BLaER1 treated with 17β-estradiol and CSF1 and Interleukin-3, amounts not matched to agents 10 nM and 100 nM (cell line): ENCODE measurements around the gene LEKR1.
A peak's percentile ranks its signal among the peaks of the same experiment; 100 is the strongest.

Experiments used
- H3K27ac ChIP-seq, 11 experiments: shearing (Covaris generic); formaldehyde crosslinking; 2 replicates each; pipeline ENCODE4 v1.8.1; 2022
- H3K27me3 ChIP-seq, 11 experiments: shearing (Covaris generic); formaldehyde crosslinking; 2 replicates each; pipeline ENCODE4 v1.8.1; 2022
- H3K36me3 ChIP-seq, 11 experiments: shearing (Covaris generic); formaldehyde crosslinking; 2 replicates each; pipeline ENCODE4 v1.8.1; 2022
- H3K4me1 ChIP-seq, 10 experiments: shearing (Covaris generic); formaldehyde crosslinking; 2 replicates each; pipeline ENCODE4 v1.8.1; 2022
- H3K4me2 ChIP-seq, 11 experiments: shearing (Covaris generic); formaldehyde crosslinking; 2 replicates each; pipeline ENCODE4 v1.8.1; 2022
- H3K4me3 ChIP-seq, 10 experiments: shearing (Covaris generic); formaldehyde crosslinking; 2 replicates each; pipeline ENCODE4 v1.8.1; 2022
- H3K9ac ChIP-seq, 11 experiments: shearing (Covaris generic); formaldehyde crosslinking; 2 replicates each; pipeline ENCODE4 v1.8.1; 2022
- H3K9me3 ChIP-seq, 11 experiments: shearing (Covaris generic); formaldehyde crosslinking; replicated peaks in 1 of 11; 2 replicates each; pipeline ENCODE4 v1.8.1; 2022
- H4K20me1 ChIP-seq, 11 experiments: shearing (Covaris generic); formaldehyde crosslinking; 2 replicates each; pipeline ENCODE4 v1.8.1; 2022
- Cebpa-rat ChIP-seq, 11 experiments: shearing (Covaris generic); IDR thresholded peaks; 2 replicates each; pipeline ENCODE4 v1.8.1; 2022

LEKR1 gene

DNA sequence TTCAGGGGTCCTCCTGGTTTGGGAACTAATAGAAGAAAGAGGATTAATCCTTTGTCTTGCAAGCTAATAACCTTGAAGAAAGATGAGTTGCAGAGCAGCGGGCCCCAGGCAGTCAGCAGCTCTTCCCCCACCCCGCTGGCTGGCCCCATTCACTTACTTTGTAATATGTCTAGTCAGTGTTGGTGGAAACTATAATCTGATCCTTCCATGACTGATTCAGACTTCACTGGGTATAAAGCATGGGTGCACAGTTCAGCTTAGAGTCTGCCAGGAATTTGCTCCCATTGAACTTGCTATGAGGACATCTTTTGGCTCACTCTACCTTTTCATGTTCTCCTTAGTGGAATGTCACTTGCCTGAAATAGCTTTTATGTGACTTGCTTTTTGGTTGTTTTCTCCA, 216.1 kb downstream of the LEKR1 start:
- no peak overlapping the region for H3K27ac ChIP-seq
- peaks cover 0 to 15% (median 7%) of the 10 kb centered on the region in 10 experiments; a peak in 12 of 20 replicates for H3K4me1 ChIP-seq
- H3K36me3 ChIP-seq, result no peaks in the 10 kb centered on the region
- no peak overlapping the region for H3K4me3 ChIP-seq
- H3K27me3 ChIP-seq, result no peaks in the 10 kb centered on the region
- H4K20me1 ChIP-seq, result no peaks in the 10 kb centered on the region
- peaks cover 0 to 3% (median 0%) of the 10 kb centered on the region in 11 experiments; a peak in 2 of 22 replicates for H3K9me3 ChIP-seq
- no peak overlapping the region for H3K4me2 ChIP-seq
- H3K9ac ChIP-seq, result no peak overlapping the region
- no peak for TF ChIP-seq Cebpa-rat (IDR thresholded peaks at IDR 0.05)

DNA sequence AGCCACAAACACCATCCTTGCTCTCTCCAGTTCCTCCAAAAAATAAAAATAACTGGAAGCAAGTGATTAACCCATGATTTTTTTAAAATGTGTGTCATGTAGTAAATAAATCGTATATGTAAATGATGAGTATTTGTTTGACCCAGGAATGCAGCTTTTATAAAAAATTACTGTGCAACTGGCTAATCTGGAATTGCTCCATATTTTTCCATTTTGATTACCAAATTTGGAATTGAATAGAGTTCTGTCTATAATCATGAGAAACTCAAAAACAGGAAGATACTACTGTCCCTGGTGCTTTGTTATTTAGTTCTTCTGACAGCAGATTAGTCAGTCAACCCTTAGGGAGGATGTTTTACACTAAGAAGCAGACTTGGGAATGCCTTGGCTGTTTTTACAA, 217.6 kb downstream of the LEKR1 start:
- H3K9me3 ChIP-seq, result peaks cover 0 to 3% (median 0%) of the 10 kb centered on the region in 11 experiments; a peak in 2 of 22 replicates
- no peak overlapping the region for H3K4me2 ChIP-seq
- H3K27ac ChIP-seq, result no peak overlapping the region
- no peak for TF ChIP-seq Cebpa-rat (IDR thresholded peaks at IDR 0.05)
- no peak overlapping the region for H3K9ac ChIP-seq
- peaks cover 0 to 15% (median 7%) of the 10 kb centered on the region in 10 experiments; a peak in 12 of 20 replicates for H3K4me1 ChIP-seq
- no peak overlapping the region for H3K4me3 ChIP-seq
- no peaks in the 10 kb centered on the region for H3K27me3 ChIP-seq
- no peaks in the 10 kb centered on the region for H4K20me1 ChIP-seq
- H3K36me3 ChIP-seq, result no peaks in the 10 kb centered on the region

DNA sequence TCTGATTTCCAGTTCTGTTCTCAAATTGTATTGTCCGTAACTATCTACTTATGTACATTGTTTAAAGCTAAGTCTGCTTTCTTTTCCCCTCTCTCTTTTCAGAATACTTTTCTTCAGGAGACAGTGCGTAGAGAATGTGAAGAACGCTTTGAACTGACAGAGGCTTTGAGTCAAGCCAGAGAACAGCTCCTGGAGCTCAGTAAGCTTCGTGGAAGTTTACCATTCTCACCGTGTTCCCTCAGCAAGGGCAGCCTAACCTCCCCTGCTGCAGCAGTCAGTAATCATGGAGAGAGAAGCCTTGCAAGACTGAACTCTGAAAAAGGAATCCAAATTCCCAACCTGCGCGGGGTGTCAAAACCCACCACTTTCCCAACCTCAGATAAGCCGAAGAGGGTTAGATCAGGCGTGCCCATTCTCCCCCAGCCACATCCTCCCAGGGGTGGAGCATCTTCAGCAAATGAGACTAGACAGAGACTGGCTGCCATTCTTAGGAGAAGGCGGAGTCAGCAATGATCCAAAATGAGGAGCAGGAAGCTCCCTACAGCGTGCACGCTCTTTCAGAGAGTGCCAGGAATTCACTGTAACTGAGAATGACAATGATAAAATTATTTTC, 219.2 kb downstream of the LEKR1 start:
- Histone ChIP-seq H3K4me3 (no peak overlapping the region), H3K27ac (no peak overlapping the region), H3K9me3 (peaks cover 0 to 3% (median 0%) of the 10 kb centered on the region in 11 experiments; a peak in 2 of 22 replicates)

GRCh38 chr3:157046520-157046919, 220.4 kb downstream of the LEKR1 start:
- H3K9ac ChIP-seq, result no peak overlapping the region
- no peak for TF ChIP-seq Cebpa-rat (IDR thresholded peaks at IDR 0.05)
- peak overlapping the region in 4 of 11 experiments; percentile 11 to 64 (median 31); a peak in 7 of 22 replicates for H3K4me2 ChIP-seq
- H4K20me1 ChIP-seq, result no peaks in the 10 kb centered on the region
- no peaks in the 10 kb centered on the region for H3K36me3 ChIP-seq
- H3K9me3 ChIP-seq, result peaks cover 0 to 3% (median 0%) of the 10 kb centered on the region in 11 experiments; a peak in 2 of 22 replicates
- no peak overlapping the region for H3K4me3 ChIP-seq
- H3K27ac ChIP-seq, result no peak overlapping the region
- H3K27me3 ChIP-seq, result no peaks in the 10 kb centered on the region
- H3K4me1 ChIP-seq, result peaks cover 0 to 15% (median 7%) of the 10 kb centered on the region in 10 experiments; a peak in 12 of 20 replicates

More for the DNA sequence above, 219.2 kb downstream of the LEKR1 start:
- no peak for TF ChIP-seq Cebpa-rat (IDR thresholded peaks at IDR 0.05)
- H3K4me1 ChIP-seq, result peaks cover 0 to 15% (median 7%) of the 10 kb centered on the region in 10 experiments; a peak in 12 of 20 replicates
- H3K9ac ChIP-seq, result no peak overlapping the region
- H4K20me1 ChIP-seq, result no peaks in the 10 kb centered on the region
- no peaks in the 10 kb centered on the region for H3K27me3 ChIP-seq
- H3K36me3 ChIP-seq, result no peaks in the 10 kb centered on the region
- no peak overlapping the region for H3K4me2 ChIP-seq

DNA sequence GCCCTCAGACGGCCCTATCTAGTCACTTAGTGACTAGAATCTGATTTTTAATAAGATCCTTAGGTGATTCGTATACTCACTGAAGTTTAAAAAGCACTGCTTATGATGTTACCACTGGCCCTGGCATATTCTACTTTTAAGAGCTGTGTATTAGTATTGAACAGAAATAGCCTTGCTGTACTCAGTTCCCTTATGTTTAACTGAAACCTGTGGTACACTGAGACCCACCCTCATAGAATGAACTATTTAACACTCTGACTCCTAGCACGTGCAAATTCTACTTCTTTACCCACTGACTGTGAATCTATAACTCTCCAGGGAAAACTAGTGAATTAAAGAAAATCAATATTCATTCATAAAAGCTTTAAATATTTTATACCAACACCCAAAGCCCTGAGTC, 224.9 kb downstream of the LEKR1 start:
- peaks cover 0 to 11% (median 7%) of the 10 kb centered on the region in 10 experiments; a peak in 12 of 20 replicates for H3K4me1 ChIP-seq
- no peaks in the 10 kb centered on the region for H3K36me3 ChIP-seq
- H4K20me1 ChIP-seq, result no peaks in the 10 kb centered on the region
- TF ChIP-seq Cebpa-rat (IDR thresholded peaks at IDR 0.05), result no peak
- H3K4me3 ChIP-seq, result no peak overlapping the region
- H3K9me3 ChIP-seq, result 0 out of 22 replicates have a peak, but pooled peaks cover 0 to 3% (median 0%) of the 10 kb centered on the region in 11 experiments
- no peaks in the 10 kb centered on the region for H3K27me3 ChIP-seq
- H3K27ac ChIP-seq, result no peak overlapping the region
- no peak overlapping the region for H3K9ac ChIP-seq
- no peak overlapping the region for H3K4me2 ChIP-seq

DNA sequence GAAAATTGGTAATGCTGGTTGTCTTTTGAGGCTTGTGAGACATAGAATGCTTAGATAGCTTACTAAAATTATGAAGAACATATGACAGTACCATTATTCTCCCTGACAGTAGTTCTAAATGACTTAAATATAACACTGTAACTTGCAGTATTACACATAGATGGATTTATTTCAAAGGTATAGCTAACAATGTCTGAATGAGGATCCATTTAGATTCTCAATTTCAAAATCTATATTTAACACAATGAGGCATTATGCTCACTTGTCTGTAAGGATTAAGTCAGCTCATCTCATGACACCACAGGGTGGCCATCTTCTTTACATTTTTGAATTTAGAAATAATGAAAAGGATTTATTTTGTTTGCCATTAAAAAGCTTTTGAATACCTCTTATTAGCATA, 225.4 kb downstream of the LEKR1 start:
- H3K4me3 ChIP-seq, result no peak overlapping the region
- H3K36me3 ChIP-seq, result no peaks in the 10 kb centered on the region
- H3K9me3 ChIP-seq, result 0 out of 22 replicates have a peak, but pooled peaks cover 0 to 3% (median 0%) of the 10 kb centered on the region in 11 experiments
- H3K27ac ChIP-seq, result no peak overlapping the region
- no peak overlapping the region for H3K4me2 ChIP-seq
- no peak for TF ChIP-seq Cebpa-rat (IDR thresholded peaks at IDR 0.05)
- no peaks in the 10 kb centered on the region for H4K20me1 ChIP-seq
- no peak overlapping the region for H3K9ac ChIP-seq
- H3K27me3 ChIP-seq, result no peaks in the 10 kb centered on the region
- peaks cover 0 to 6% (median 3%) of the 10 kb centered on the region in 10 experiments; a peak in 11 of 20 replicates for H3K4me1 ChIP-seq

GRCh38 chr3:157056035-157056434, 229.9 kb downstream of the LEKR1 start:
- Histone ChIP-seq H3K9me3 (no peaks in the 10 kb centered on the region), H3K4me2 (no peak overlapping the region), H3K9ac (no peak overlapping the region), H4K20me1 (no peaks in the 10 kb centered on the region), H3K27ac (no peak overlapping the region), H3K36me3 (no peaks in the 10 kb centered on the region), H3K4me3 (no peak overlapping the region), H3K27me3 (no peaks in the 10 kb centered on the region), H3K4me1 (no peaks in the 10 kb centered on the region)
- TF ChIP-seq Cebpa-rat (IDR thresholded peaks at IDR 0.05), result no peak

DNA sequence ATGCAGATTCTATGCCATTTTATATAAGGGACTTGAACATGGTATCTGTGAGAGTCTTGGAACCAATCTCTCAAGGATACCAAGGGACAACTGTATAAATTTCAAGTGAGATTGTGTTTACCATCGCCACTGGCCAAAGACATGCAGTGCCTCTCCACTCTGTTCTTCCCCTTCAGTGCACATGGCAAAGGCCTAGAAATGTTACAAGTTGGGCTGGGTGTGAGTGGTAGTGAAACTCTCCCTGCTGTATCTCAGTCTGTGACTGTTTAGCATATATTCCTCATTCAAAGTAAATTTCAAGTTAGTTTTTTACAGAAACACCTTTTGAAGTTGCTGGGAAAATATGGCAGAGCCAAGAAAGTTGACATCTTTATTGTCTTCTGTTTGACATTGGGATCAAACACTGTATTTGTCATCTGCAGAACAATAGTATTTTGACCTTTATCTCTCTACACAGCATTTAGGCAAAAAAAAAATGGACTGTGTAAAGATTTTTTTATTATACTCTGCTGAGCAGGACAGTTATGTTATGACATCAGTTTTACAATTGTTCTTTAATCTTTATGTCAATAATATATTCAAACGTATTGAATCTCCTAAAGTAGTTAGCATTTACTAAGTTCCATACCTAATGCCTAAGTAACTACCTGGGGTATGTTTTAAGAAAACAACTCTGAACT, 232.4 kb downstream of the LEKR1 start:
- Histone ChIP-seq H3K4me2 (no peak overlapping the region), H3K4me1 (peaks cover 0 to 9% (median 0%) of the 10 kb centered on the region in 10 experiments; a peak in 4 of 20 replicates), H3K27ac (no peak overlapping the region), H3K27me3 (no peaks in the 10 kb centered on the region), H3K9ac (no peak overlapping the region), H3K36me3 (no peaks in the 10 kb centered on the region), H3K4me3 (no peak overlapping the region), H4K20me1 (no peaks in the 10 kb centered on the region), H3K9me3 (no peaks in the 10 kb centered on the region)
- TF ChIP-seq Cebpa-rat (IDR thresholded peaks at IDR 0.05), result no peak

DNA sequence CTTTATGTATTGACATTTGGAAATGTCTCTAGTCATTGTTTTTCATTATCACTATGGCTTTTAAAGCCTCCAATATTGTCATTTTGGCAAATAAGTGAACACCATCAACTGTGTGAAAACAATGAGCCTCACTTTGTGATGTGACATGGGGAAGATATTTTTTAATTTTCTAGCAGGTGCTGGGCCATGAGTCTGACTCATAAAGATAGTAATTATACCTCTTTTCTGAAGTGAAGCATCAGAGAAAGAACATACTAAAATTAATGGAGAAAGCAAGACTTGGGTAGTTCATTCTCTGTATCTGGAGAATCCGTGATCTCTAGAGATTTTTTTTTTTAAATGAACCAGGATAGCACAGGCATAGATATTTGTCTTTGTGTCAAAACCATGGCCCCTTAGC, 233.0 kb downstream of the LEKR1 start:
- Histone ChIP-seq H3K4me1 (peaks cover 0 to 16% (median 0%) of the 10 kb centered on the region in 10 experiments; a peak in 6 of 20 replicates), H3K36me3 (no peaks in the 10 kb centered on the region), H3K27me3 (no peaks in the 10 kb centered on the region), H3K4me2 (no peak overlapping the region), H3K9ac (no peak overlapping the region), H3K27ac (no peak overlapping the region), H4K20me1 (no peaks in the 10 kb centered on the region), H3K4me3 (no peak overlapping the region), H3K9me3 (no peaks in the 10 kb centered on the region)
- no peak for TF ChIP-seq Cebpa-rat (IDR thresholded peaks at IDR 0.05)
